Hindlimb muscle (tissue), 1 donor: ENCODE data around the gene BMERB1. TPM values are rescaled to one million over a fixed set of nuclear protein-coding genes. Genes with fewer than 3 reads are reported as not detected.
A peak's percentile ranks its signal among the peaks of the same experiment; 100 is the strongest.
"Not testable (repeated sequence)": the region's sequence is repeated elsewhere in the genome, so short reads cannot be mapped to it uniquely, and the experiment has no call there.

Experiments
- DNase-seq: peaks from one replicate; pipeline ENCODE4 v3.0.0-alpha.2; 2013
- polyA plus RNA-seq: library from polyadenylated mRNA; unstranded; fragments of 120-200 nt; gene quantifications from one replicate; pipeline ENCODE4 v1.2.1, GENCODE V29; 2013; ENCODE audit not compliant: insufficient read length

Gene BMERB1
- 21.0 TPM for polyA plus RNA-seq

- DNase-seq: peak; percentile 69
Observed at GRCh38 chr16:15434425-15435215, at the start of gene BMERB1. BMERB1 (plus strand) TSS chr16:15434588; CDS start chr16:15434654, 66 bp downstream.

- not testable (repeated sequence) for DNase-seq
Observed at GRCh38 chr16:15388060-15388459, 46.3 kb upstream of the BMERB1 start.

- not testable (repeated sequence) for DNase-seq
Observed at GRCh38 chr16:15389916-15390315, 44.5 kb upstream of the BMERB1 start.

GRCh38 chr16:15393025-15393424, 41.4 kb upstream of the BMERB1 start:
- DNase-seq: not testable (repeated sequence)

GRCh38 chr16:15395631-15396508, 38.5 kb upstream of the BMERB1 start, which contains the start of gene MPV17L:
MPV17L (plus strand) TSS chr16:15395754; CDS start chr16:15395898, 144 bp downstream.
- peak; percentile 29 for DNase-seq

- not testable (repeated sequence) for DNase-seq
Observed at GRCh38 chr16:15396509-15396829, 37.9 kb upstream of the BMERB1 start.

GRCh38 chr16:15396948-15397594, 37.3 kb upstream of the BMERB1 start:
- DNase-seq: no peak

- DNase-seq: no peak
Observed at GRCh38 chr16:15398618-15399316, 35.6 kb upstream of the BMERB1 start.

GRCh38 chr16:15399317-15399716, 35.1 kb upstream of the BMERB1 start:
- DNase-seq: no peak

GRCh38 chr16:15400314-15400713, 34.1 kb upstream of the BMERB1 start:
- DNase-seq: not testable (repeated sequence)

GRCh38 chr16:15401972-15402371, 32.4 kb upstream of the BMERB1 start:
- no peak for DNase-seq

GRCh38 chr16:15403392-15403995, 30.9 kb upstream of the BMERB1 start:
- no peak for DNase-seq

- not testable (repeated sequence) for DNase-seq
Observed at GRCh38 chr16:15404091-15404490, 30.3 kb upstream of the BMERB1 start.

GRCh38 chr16:15404792-15405191, 29.6 kb upstream of the BMERB1 start:
- DNase-seq: no peak

- not testable (repeated sequence) for DNase-seq
Observed at GRCh38 chr16:15407756-15408155, 26.6 kb upstream of the BMERB1 start.

- not testable (repeated sequence) for DNase-seq
Observed at GRCh38 chr16:15409476-15409875, 24.9 kb upstream of the BMERB1 start.

GRCh38 chr16:15415511-15415985, 18.8 kb upstream of the BMERB1 start:
- DNase-seq: no peak

- DNase-seq: no peak
Observed at GRCh38 chr16:15417197-15417596, 17.2 kb upstream of the BMERB1 start.

GRCh38 chr16:15418206-15418605, 16.2 kb upstream of the BMERB1 start:
- no peak for DNase-seq

- not testable (repeated sequence) for DNase-seq
Observed at GRCh38 chr16:15421696-15422095, 12.7 kb upstream of the BMERB1 start.

GRCh38 chr16:15422222-15422621, 12.2 kb upstream of the BMERB1 start:
- DNase-seq: no peak

GRCh38 chr16:15425861-15426260, 8.5 kb upstream of the BMERB1 start:
- DNase-seq: no peak
